Vagina (tissue), 2 donors: ENCODE measurements around the gene SCAANT1. TPM values are rescaled to one million over a fixed set of nuclear protein-coding genes. Genes with fewer than 3 reads are reported as not detected.
A peak's percentile ranks its signal among the peaks of the same experiment; 100 is the strongest.

ENCODE experiments used
- DNase-seq, 2 donors: peaks; one replicate each; pipeline ENCODE4 v3.0.0-alpha.2; 2017; ENCODE audit errors: extremely low spot score in 2 of 2
- H3K27ac ChIP-seq: fragments of 200-600 bp; sonication (generic); one replicate; pipeline ENCODE4 v1.5.1; 2019
- H3K27me3 ChIP-seq: fragments of 200-600 bp; sonication (generic); one replicate; pipeline ENCODE4 v1.5.1; 2019
- H3K36me3 ChIP-seq, 2 donors: fragments of 200-600 bp; sonication (generic); one replicate each; pipeline ENCODE4 v1.5.1; 2017 to 2019
- H3K4me1 ChIP-seq: fragments of 200-600 bp; sonication (generic); one replicate; pipeline ENCODE4 v1.5.1; 2019
- H3K4me3 ChIP-seq, 2 donors: fragments of 200-600 bp; sonication (generic); 1 replicate in 1 of 2; 2 replicates in 1 of 2; pipeline ENCODE4 v1.5.1; 2016 to 2019
- H3K9me3 ChIP-seq: fragments of 200-600 bp; sonication (generic); one replicate; pipeline ENCODE4 v1.5.1; 2019
- CTCF ChIP-seq, 3 experiments: fragments of 450-650 bp in 2 of 3; fragments of 200-600 bp in 1 of 3; sonication (generic) in 1 of 3; IDR thresholded peaks; one replicate each; pipeline ENCODE4 v1.5.1; 2017 to 2019; ENCODE audit warnings: antibody characterized with exemption in 3 of 3, mild to moderate bottlenecking in 2 of 3, moderate library complexity in 2 of 3
- POLR2A ChIP-seq, 2 donors: fragments of 450-650 bp; IDR thresholded peaks; one replicate each; pipeline ENCODE4 v1.6.1; 2017; ENCODE audit warnings: antibody characterized with exemption in 2 of 2, mild to moderate bottlenecking in 2 of 2, moderate library complexity in 2 of 2
- POLR2AphosphoS5 ChIP-seq, 2 donors: sonication (generic); formaldehyde crosslinking; IDR thresholded peaks; one replicate each; pipeline ENCODE4 v1.9.0; 2017; ENCODE audit warnings: antibody characterized with exemption in 2 of 2, mild to moderate bottlenecking in 2 of 2, low read depth in 1 of 2; ENCODE audit not compliant: insufficient read depth in 1 of 2
- intact Hi-C: fragments of 100-400 bp; cut with DNase I; formaldehyde crosslinking; loops from one replicate; pipeline ENCODE4 v1.15.1; 2023
- small RNA-seq: library from RNA; depleted of rRNA; stranded (forward); fragments of <200 nt; gene quantifications from one replicate; pipeline ENCODE3, GENCODE V24; 2016
- total RNA-seq: library from RNA; depleted of rRNA; stranded (reverse); fragments of >200 nt; gene quantifications from one replicate; pipeline ENCODE4 v1.2.3, GENCODE V29; 2016

Gene SCAANT1
- total RNA-seq, 1 donor from 2014 or later = not detected

DNA sequence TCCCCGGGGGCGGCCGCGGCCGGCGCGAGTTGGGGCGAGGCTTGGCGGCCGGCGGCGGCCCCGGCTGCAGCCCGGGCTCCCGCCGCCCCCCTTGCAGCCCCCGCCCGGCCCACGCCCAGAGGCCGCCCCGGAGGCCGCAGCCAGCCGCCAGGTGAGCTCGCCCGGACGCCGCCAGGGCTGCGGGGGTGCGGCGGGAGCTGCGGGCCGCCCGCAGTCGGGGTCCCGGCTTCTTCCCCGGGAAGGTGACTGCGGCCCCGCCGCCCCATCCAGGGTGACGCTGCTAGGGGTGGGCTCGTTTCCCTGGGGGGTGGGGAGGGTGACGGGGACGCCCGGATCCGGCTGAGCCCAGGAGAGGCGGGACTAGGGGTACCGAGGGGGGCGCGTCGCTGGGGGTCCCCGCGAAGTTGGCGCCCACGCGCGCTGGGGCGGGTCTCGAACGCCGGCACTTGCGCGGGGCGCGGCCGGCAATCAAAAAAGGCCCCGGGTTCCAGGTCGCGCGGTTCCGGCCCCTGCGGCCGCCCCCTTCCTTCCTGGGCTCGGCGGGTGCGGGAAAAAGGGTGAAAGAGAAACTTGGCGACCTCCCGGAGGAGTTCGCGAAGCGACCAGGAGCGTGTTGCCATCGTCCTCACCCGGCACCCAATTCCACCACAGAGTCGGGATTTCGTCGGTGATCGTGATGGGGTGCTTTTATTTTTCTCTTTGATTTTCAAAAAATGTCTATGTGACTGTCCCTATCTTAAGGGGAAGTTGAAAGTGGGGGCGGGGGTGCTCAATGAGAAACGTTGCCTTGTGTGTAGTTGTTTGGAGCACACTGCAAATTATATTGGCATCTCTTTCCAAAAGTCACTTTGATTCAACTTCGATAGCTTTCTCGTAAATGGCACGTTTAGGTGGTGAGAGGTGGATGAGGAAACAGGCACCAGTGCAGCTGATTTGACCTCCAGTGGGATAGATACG is 47.9 kb downstream of the SCAANT1 start:
- peak overlapping the region; percentile 85 to 95 for H3K4me3 ChIP-seq
- peaks cover 32% of the 10 kb centered on the region for H3K4me1 ChIP-seq
- no peak for DNase-seq
- TF ChIP-seq POLR2A (IDR thresholded peaks at IDR 0.05) = no peak
- TF ChIP-seq POLR2AphosphoS5 (IDR thresholded peaks at IDR 0.05; ENCODE audit: insufficient read depth in 1 of 2, low read depth in 1 of 2) = peak in 1 of 2 donors; percentile 30
- no peak for TF ChIP-seq CTCF (IDR thresholded peaks at IDR 0.05)
- intact Hi-C loops = no loop called here
- H3K27ac ChIP-seq = peak overlapping the region; percentile 87
- no peaks in the 10 kb centered on the region for H3K9me3 ChIP-seq
- no peaks in the 10 kb centered on the region for H3K36me3 ChIP-seq
- no peaks in the 10 kb centered on the region for H3K27me3 ChIP-seq

DNA sequence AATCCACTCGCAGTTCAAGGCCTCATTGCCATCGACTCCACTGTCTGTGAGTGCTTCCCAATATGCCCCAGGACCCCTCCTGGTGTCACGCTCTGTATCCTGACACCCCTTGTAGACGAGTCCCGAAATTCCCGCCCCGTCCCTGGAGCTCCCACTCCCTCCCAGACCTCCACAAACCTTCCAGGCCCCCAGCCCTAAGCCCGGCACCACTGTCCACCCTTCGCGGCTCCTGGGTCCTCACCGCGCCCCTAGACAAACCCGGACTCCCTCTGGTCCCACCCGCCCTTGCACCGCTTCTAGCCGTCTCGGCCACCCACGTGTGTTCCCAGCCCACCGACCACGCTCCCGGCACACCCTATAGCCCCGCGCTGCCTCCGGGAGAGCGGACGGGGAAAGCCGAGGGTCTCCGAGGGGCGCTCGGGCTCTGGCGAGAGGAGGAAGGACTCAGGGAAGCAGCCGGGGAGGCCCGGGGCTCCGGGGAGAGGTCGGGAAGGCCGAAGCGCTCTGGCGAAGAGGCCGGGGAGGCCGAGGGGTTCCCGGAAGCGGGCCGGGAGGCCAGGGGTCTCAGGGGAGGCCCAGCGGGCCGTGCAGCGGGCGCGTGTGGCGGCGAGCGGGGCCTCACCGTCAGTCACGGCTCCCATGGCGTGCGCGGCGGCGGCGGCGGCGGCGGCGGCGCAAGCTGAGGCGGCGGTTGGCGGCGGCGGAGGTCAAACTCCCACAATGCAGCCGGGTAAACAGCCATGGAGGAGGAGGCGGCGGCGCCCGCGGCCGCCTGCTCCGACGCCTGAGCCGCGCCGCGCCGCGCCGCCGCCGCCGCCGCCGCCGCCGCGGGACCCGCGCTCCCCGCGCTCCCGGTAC is 48.8 kb downstream of the SCAANT1 start, which contains the start of the genes ATXN7 and THOC7:
ATXN7 (plus strand) TSS at position 718 of the 858 bp plus-strand sequence. CDS start 48,732 bp downstream, outside the sequence.
THOC7 (minus strand) TSS at position 656 of the 858 bp plus-strand sequence; CDS start at position 641, 15 bp downstream.
- H3K9me3 ChIP-seq = no peaks in the 10 kb centered on the region
- H3K27me3 ChIP-seq = no peaks in the 10 kb centered on the region
- H3K4me3 ChIP-seq = peak within 1 kb of the TSS; percentile 85 to 95
- no peaks in the 10 kb centered on the region for H3K36me3 ChIP-seq
- peak within 1 kb of the TSS; percentile 87 for H3K27ac ChIP-seq
- no peak for DNase-seq
- TF ChIP-seq POLR2AphosphoS5 (IDR thresholded peaks at IDR 0.05; ENCODE audit: insufficient read depth in 1 of 2, low read depth in 1 of 2) = peak in 1 of 2 donors; percentile 25
- TF ChIP-seq POLR2A (IDR thresholded peaks at IDR 0.05) = no peak
- peaks cover 40% of the 10 kb centered on the region for H3K4me1 ChIP-seq
- intact Hi-C loops = no loop called here

GRCh38 chr3:63862804-63863149 is 49.4 kb downstream of the SCAANT1 start:
- peaks cover 40% of the 10 kb centered on the region for H3K4me1 ChIP-seq
- H3K9me3 ChIP-seq = no peaks in the 10 kb centered on the region
- no peak for DNase-seq
- TF ChIP-seq POLR2A (IDR thresholded peaks at IDR 0.05) = no peak
- no peak for TF ChIP-seq POLR2AphosphoS5 (IDR thresholded peaks at IDR 0.05; ENCODE audit: insufficient read depth in 1 of 2, low read depth in 1 of 2)
- no peak for TF ChIP-seq CTCF (IDR thresholded peaks at IDR 0.05)
- no peaks in the 10 kb centered on the region for H3K36me3 ChIP-seq
- H3K4me3 ChIP-seq = peak overlapping the region; percentile 85 to 95
- H3K27ac ChIP-seq = peak overlapping the region; percentile 85
- H3K27me3 ChIP-seq = no peaks in the 10 kb centered on the region
- intact Hi-C loops = no loop called here

Small RNA genes within 50 kb of the gene (small RNA-seq; reads per million reads assigned to genes)
- gene SCAANT1 = not detected

Other genes starting within 250 kb of the SCAANT1 start
- not detected for gene C3orf49, start 93.1 kb downstream of the SCAANT1 start, total RNA-seq
- gene THOC7, start 48.6 kb downstream of the SCAANT1 start, total RNA-seq = 54.8 TPM
- 43.2 TPM for gene ATXN7, start 48.5 kb downstream of the SCAANT1 start, total RNA-seq
- 50.3 TPM for gene PSMD6, start 111.1 kb upstream of the SCAANT1 start, total RNA-seq